ENCODE data around the gene HS3ST3B1.

Gene HS3ST3B1

DNA sequence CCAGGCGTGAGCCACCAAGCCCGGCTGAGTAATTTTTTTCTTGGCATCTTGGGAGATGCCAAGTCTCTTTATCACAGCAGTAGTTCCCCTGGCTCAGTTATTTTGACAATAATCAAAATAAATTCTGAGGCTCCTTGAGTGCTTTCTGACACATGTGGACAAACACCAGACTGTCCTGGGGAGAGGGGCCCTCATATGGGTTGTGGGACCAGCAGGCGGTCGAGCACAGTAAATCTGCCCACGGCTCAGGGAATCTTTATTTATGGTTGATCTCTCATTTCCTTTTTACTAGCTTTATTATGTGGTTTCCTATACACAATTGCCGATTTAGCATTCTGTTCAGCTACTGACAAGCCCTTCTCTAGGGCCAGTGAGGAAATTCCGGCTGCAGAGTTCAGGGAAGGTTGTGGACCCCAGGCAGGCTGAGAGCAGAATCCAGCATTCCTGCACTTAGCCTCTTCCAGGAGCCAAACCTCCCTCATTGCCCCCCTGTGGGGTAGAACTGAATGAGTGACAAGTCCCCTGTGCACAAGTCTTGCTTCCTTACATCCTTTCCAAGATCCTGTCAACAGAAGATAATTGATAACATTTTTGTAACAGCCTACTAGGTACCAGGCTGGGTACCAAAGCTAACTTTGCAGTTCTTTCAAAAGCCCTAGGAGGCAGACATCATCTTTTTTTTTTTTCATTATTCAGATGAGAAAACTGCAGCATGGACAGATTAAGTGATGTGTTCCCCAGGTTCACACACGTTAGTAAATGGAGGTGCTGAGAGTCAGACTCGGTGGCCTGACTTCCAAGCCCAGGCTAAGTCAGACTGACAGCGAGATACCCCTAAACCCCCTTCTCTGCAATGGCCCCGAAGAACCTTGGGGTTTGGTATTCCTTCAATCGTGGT lies 40.2 kb downstream of the HS3ST3B1 start (continued):
- TF ChIP-seq ZNF639 (tag by site-specific recombination; IDR thresholded peaks at IDR 0.05) (no peak), PRDM4 (tag by site-specific recombination; IDR thresholded peaks at IDR 0.05) (no peak), ZNF354C (tag by site-specific recombination; IDR thresholded peaks at IDR 0.05; ENCODE audit: borderline replicate concordance, low read depth) (no peak), ZNF221 (tag by site-specific recombination; IDR thresholded peaks at IDR 0.05; ENCODE audit: borderline replicate concordance) (no peak), ZNF138 (tag by site-specific recombination; IDR thresholded peaks at IDR 0.05; ENCODE audit: borderline replicate concordance) (no peak), GLIS2 (tag by site-specific recombination; IDR thresholded peaks at IDR 0.05) (peak; percentile 38; the same call in 1 of the 2 replicates), ZNF521 (tag by site-specific recombination; IDR thresholded peaks at IDR 0.05) (no peak), ZNF335 (tag by site-specific recombination; conservative IDR thresholded peaks at IDR 0.05) (0 out of 2 replicates have a peak, but pooled peaks have one; percentile 15), ZNF580 (tag by site-specific recombination; IDR thresholded peaks at IDR 0.05) (no peak), ZNF561 (tag by site-specific recombination; IDR thresholded peaks at IDR 0.05; ENCODE audit: borderline replicate concordance) (no peak), OSR2 (tag by site-specific recombination; IDR thresholded peaks at IDR 0.05) (peak; percentile 78), ZSCAN23 (tag by site-specific recombination; IDR thresholded peaks at IDR 0.05) (no peak), ZBTB10 (tag by site-specific recombination; IDR thresholded peaks at IDR 0.05) (no peak), ZNF830 (tag by site-specific recombination; IDR thresholded peaks at IDR 0.05; ENCODE audit: low read depth) (no peak), ZNF2 (tag by site-specific recombination; IDR thresholded peaks at IDR 0.05) (no peak), AEBP2 (tag by site-specific recombination; IDR thresholded peaks at IDR 0.05; ENCODE audit: borderline replicate concordance) (no peak), ZNF501 (tag by site-specific recombination; IDR thresholded peaks at IDR 0.05) (no peak), ZBTB26 (tag by site-specific recombination; optimal IDR thresholded peaks at IDR 0.05) (no peak), PRDM1 (tag by site-specific recombination; IDR thresholded peaks at IDR 0.05) (no peak), ZNF626 (tag by site-specific recombination; IDR thresholded peaks at IDR 0.05) (no peak), ZBTB20 (tag by site-specific recombination; IDR thresholded peaks at IDR 0.05) (no peak), ZEB2 (tag by site-specific recombination; IDR thresholded peaks at IDR 0.05) (no peak), ZNF768 (tag by site-specific recombination; IDR thresholded peaks at IDR 0.05) (no peak)
- TF ChIP-seq, protein P1, sequence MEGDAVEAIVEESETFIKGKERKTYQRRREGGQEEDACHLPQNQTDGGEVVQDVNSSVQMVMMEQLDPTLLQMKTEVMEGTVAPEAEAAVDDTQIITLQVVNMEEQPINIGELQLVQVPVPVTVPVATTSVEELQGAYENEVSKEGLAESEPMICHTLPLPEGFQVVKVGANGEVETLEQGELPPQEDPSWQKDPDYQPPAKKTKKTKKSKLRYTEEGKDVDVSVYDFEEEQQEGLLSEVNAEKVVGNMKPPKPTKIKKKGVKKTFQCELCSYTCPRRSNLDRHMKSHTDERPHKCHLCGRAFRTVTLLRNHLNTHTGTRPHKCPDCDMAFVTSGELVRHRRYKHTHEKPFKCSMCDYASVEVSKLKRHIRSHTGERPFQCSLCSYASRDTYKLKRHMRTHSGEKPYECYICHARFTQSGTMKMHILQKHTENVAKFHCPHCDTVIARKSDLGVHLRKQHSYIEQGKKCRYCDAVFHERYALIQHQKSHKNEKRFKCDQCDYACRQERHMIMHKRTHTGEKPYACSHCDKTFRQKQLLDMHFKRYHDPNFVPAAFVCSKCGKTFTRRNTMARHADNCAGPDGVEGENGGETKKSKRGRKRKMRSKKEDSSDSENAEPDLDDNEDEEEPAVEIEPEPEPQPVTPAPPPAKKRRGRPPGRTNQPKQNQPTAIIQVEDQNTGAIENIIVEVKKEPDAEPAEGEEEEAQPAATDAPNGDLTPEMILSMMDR (tag by site-specific recombination; IDR thresholded peaks at IDR 0.05): no peak
- TF ChIP-seq, protein P2, sequence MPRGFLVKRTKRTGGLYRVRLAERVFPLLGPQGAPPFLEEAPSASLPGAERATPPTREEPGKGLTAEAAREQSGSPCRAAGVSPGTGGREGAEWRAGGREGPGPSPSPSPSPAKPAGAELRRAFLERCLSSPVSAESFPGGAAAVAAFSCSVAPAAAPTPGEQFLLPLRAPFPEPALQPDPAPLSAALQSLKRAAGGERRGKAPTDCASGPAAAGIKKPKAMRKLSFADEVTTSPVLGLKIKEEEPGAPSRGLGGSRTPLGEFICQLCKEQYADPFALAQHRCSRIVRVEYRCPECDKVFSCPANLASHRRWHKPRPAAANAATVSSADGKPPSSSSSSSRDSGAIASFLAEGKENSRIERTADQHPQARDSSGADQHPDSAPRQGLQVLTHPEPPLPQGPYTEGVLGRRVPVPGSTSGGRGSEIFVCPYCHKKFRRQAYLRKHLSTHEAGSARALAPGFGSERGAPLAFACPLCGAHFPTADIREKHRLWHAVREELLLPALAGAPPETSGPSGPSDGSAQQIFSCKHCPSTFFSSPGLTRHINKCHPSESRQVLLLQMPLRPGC (tag by site-specific recombination; IDR thresholded peaks at IDR 0.05): no peak
